ENCODE results near the gene KRT38.

DNA sequence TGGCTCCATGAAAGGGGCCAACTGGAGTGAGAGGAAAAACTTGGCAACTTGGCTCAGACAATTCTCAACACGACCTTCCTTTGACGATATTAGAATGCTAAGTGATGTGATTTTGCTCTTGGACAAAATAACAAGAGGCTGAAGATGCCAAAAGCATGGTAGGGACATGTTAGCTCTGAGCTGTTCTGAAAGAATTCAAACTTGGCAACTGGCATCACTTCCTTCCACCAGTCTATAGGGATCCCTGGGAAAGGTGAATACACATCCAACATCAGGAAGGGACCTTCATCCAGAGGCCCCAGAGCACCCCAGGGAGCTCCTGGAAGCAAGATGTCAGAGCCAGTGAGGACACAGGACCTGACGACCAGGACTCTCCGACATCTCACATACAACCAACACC, 20.6 kb downstream of the KRT38 start:
- TF ChIP-seq, protein P1, sequence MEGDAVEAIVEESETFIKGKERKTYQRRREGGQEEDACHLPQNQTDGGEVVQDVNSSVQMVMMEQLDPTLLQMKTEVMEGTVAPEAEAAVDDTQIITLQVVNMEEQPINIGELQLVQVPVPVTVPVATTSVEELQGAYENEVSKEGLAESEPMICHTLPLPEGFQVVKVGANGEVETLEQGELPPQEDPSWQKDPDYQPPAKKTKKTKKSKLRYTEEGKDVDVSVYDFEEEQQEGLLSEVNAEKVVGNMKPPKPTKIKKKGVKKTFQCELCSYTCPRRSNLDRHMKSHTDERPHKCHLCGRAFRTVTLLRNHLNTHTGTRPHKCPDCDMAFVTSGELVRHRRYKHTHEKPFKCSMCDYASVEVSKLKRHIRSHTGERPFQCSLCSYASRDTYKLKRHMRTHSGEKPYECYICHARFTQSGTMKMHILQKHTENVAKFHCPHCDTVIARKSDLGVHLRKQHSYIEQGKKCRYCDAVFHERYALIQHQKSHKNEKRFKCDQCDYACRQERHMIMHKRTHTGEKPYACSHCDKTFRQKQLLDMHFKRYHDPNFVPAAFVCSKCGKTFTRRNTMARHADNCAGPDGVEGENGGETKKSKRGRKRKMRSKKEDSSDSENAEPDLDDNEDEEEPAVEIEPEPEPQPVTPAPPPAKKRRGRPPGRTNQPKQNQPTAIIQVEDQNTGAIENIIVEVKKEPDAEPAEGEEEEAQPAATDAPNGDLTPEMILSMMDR (IDR thresholded peaks at IDR 0.05): no peak
- no peak for TF ChIP-seq POLR2A (IDR thresholded peaks at IDR 0.05)
- TF ChIP-seq EP300 (IDR thresholded peaks at IDR 0.05): no peak

All from ovary (tissue), 3 donors.